Tibial nerve (tissue), 4 donors: Measurements from ENCODE around the gene GBE1. TPM values are rescaled to one million over a fixed set of nuclear protein-coding genes. Genes with fewer than 3 reads are reported as not detected.

ENCODE experiments used
- DNase-seq, 2 donors: peaks; one replicate each; pipeline ENCODE4 v3.0.0-alpha.2; 2019; ENCODE audit warnings: low spot score in 2 of 2
- H3K27ac ChIP-seq, 4 donors: fragments of 200-600 bp; sonication (generic) in 3 of 4; one replicate each; pipeline ENCODE4 v1.5.1; 2017 to 2019; ENCODE audit warnings: mild to moderate bottlenecking in 1 of 4
- H3K27me3 ChIP-seq, 2 donors: fragments of 200-600 bp; sonication (generic) in 1 of 2; one replicate each; pipeline versions ENCODE4 v1.5.1 to v1.6.0; 2017 to 2019
- H3K36me3 ChIP-seq, 3 donors: fragments of 200-600 bp; sonication (generic); one replicate each; pipeline ENCODE4 v1.5.1; 2018 to 2019
- H3K4me1 ChIP-seq, 4 donors: fragments of 200-600 bp; sonication (generic) in 3 of 4; one replicate each; pipeline ENCODE4 v1.5.1; 2017 to 2019
- H3K4me3 ChIP-seq, 4 donors: fragments of 200-600 bp; sonication (generic) in 3 of 4; one replicate each; pipeline ENCODE4 v1.5.1; 2017 to 2019; ENCODE audit warnings: mild to moderate bottlenecking in 1 of 4, moderate library complexity in 1 of 4
- H3K9me3 ChIP-seq, 4 donors: fragments of 200-600 bp; sonication (generic) in 3 of 4; one replicate each; pipeline ENCODE4 v1.5.1; 2017 to 2019
- CTCF ChIP-seq, 5 experiments: fragments of 200-600 bp in 3 of 5; fragments of 450-650 bp in 2 of 5; sonication (generic) in 3 of 5; IDR thresholded peaks; one replicate each; pipeline ENCODE4 v1.5.1; 2016 to 2019; ENCODE audit warnings: antibody characterized with exemption in 5 of 5, mild to moderate bottlenecking in 3 of 5, moderate library complexity in 2 of 5
- EP300 ChIP-seq, 2 donors: sonication (generic); formaldehyde crosslinking; IDR thresholded peaks; one replicate each; pipeline ENCODE4 v1.6.1; 2017; ENCODE audit warnings: antibody characterized with exemption in 2 of 2, mild to moderate bottlenecking in 1 of 2
- POLR2A ChIP-seq, 2 donors: fragments of 450-650 bp; IDR thresholded peaks; one replicate each; pipeline ENCODE4 v1.6.1; 2017; ENCODE audit warnings: antibody characterized with exemption in 2 of 2, mild to moderate bottlenecking in 2 of 2, moderate library complexity in 2 of 2
- WGBS, 2 donors: methylation state at CpG; one replicate each; pipeline ENCODE4 v1.1.5; 2018; 5-methylcytosine and 5-hydroxymethylcytosine counted together
- small RNA-seq: library from RNA; depleted of rRNA; stranded (forward); fragments of <200 nt; gene quantifications from one replicate; pipeline ENCODE3, GENCODE V24; 2016
- total RNA-seq, 4 donors: library from RNA; depleted of rRNA; stranded (reverse); fragments of >200 nt; gene quantifications; one replicate each; pipeline ENCODE4 v1.1.0, GENCODE V29; 2016

The GBE1 gene
- total RNA-seq, 4 donors from 2014 or later: 25.8 to 34.5 (median 31.3) TPM

GRCh38 chr3:81442758-81443456 lies 318.5 kb downstream of the GBE1 start:
- peak overlapping the region in 1 of 4 donors; percentile 47 for H3K27ac ChIP-seq
- TF ChIP-seq POLR2A (IDR thresholded peaks at IDR 0.05) (no peak), EP300 (IDR thresholded peaks at IDR 0.05) (no peak), CTCF (IDR thresholded peaks at IDR 0.05) (no peak)
- no peaks in the 10 kb centered on the region for H3K9me3 ChIP-seq
- no peak for DNase-seq
- 66 to 69% methylated on average over 9 of the region's 9 CpGs for WGBS, 2 donors
- no peaks in the 10 kb centered on the region for H3K27me3 ChIP-seq
- no peak overlapping the region for H3K4me3 ChIP-seq
- no peaks in the 10 kb centered on the region for H3K36me3 ChIP-seq
- no peaks in the 10 kb centered on the region for H3K4me1 ChIP-seq

GRCh38 chr3:81440661-81441060 lies 320.8 kb downstream of the GBE1 start:
- TF ChIP-seq EP300 (IDR thresholded peaks at IDR 0.05) (no peak), POLR2A (IDR thresholded peaks at IDR 0.05) (no peak), CTCF (IDR thresholded peaks at IDR 0.05) (no peak)
- Histone ChIP-seq H3K27me3 (no peaks in the 10 kb centered on the region), H3K4me1 (no peaks in the 10 kb centered on the region), H3K9me3 (no peaks in the 10 kb centered on the region), H3K4me3 (no peak overlapping the region), H3K36me3 (no peaks in the 10 kb centered on the region), H3K27ac (no peak overlapping the region)
- WGBS, 2 donors: 70 to 72% methylated on average over 3 of the region's 3 CpGs
- DNase-seq: no peak

Small RNA genes lying within 50 kb of the gene (small RNA-seq; reads per million reads assigned to genes)
- not detected for gene AC017015.1
- gene RNU2-28P: not detected
